ENCODE data around the gene MILR1. TPM values are rescaled to one million over a fixed set of nuclear protein-coding genes. Genes with fewer than 3 reads are reported as not detected.

Gene MILR1
- total RNA-seq, 1 experiment from 2014 or later, result 9.8 TPM

DNA sequence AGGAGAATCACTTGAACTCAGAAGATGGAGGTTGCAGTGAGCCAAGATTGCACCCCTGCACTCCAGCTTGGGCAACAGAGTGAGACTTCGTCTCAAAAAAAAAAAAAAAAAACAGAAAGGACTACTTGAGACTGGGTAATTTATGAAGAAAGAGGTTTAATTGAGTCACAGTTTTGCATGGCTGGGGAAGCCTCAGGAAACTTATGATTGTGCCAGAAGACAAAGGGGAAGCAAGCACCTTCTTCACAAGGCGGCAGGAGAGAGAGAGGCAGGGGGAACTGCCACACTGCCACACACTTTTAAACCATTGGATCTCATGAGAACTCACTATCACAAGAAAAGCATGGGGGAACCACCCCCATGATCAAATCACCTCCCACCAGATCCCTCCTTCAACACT lies 9.0 kb upstream of the MILR1 start:
- CTCF ChIA-PET, result interaction anchor here (1.0 kb wide), 1 partner anchor 20 kb away, joined by 5 read pairs; no protein-coding TSS in a partner anchor
- intact Hi-C loops (cut with micrococcal nuclease), result no loop called here
- Mint-ChIP-seq H3K4me3 (ENCODE audit: unreplicated experiment) (no peak overlapping the region), H3K36me3 (ENCODE audit: insufficient read depth, unreplicated experiment) (peaks cover 6% of the 10 kb centered on the region), H3K9me3 (ENCODE audit: unreplicated experiment) (peaks cover 5% of the 10 kb centered on the region), H3K27ac (ENCODE audit: low read depth, unreplicated experiment) (no peak overlapping the region), H3K4me1 (ENCODE audit: insufficient read depth, unreplicated experiment) (peaks cover 5% of the 10 kb centered on the region), H3K27me3 (ENCODE audit: insufficient read depth, unreplicated experiment) (no peaks in the 10 kb centered on the region)
- POLR2A ChIA-PET, result no interaction called here
- no TSS peak for BruUV-seq (replicated peaks)
- TF ChIP-seq, protein P1, sequence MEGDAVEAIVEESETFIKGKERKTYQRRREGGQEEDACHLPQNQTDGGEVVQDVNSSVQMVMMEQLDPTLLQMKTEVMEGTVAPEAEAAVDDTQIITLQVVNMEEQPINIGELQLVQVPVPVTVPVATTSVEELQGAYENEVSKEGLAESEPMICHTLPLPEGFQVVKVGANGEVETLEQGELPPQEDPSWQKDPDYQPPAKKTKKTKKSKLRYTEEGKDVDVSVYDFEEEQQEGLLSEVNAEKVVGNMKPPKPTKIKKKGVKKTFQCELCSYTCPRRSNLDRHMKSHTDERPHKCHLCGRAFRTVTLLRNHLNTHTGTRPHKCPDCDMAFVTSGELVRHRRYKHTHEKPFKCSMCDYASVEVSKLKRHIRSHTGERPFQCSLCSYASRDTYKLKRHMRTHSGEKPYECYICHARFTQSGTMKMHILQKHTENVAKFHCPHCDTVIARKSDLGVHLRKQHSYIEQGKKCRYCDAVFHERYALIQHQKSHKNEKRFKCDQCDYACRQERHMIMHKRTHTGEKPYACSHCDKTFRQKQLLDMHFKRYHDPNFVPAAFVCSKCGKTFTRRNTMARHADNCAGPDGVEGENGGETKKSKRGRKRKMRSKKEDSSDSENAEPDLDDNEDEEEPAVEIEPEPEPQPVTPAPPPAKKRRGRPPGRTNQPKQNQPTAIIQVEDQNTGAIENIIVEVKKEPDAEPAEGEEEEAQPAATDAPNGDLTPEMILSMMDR (IDR thresholded peaks at IDR 0.05; ENCODE audit: unreplicated experiment), result no peak
- no peak for DNase-seq (ENCODE audit: unreplicated experiment)

DNA sequence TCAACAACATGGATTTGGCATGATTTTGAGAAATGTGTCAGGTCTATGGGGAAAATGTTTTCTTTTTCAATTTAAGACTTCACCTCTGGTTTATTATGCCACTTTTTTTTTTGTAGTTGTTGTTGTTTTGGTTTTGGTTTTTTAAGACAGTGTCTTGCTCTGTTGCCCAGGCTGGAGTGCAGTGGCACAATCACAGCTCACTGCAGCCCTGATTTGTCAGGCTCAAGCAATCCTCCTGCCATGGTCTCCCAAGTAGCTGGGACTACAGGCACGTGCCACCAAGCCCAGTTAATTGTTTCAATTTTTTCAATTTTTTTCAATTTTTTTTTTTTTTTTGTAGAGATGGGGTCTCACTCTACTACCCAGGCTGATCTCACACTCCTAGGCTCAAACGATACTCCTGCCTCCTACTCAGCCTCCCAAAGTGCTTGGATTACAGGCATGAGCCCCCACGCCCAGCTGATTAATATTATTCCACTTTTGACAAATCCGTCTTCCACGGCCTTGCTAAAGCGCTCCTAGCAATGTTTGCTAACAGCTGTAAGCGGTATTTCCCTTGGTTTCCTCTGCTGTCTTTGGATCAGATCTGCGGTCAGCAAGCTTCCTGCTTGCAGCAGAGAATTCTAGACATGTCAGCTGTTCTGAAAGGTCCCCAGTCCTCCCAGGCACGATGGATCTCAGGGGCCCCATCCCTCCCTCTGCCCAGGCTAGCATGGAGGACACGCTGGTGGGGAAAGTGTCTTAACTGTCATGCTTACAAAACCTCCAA lies 7.0 kb upstream of the MILR1 start:
- peaks cover 5% of the 10 kb centered on the region for H3K4me1 Mint-ChIP-seq (ENCODE audit: insufficient read depth, unreplicated experiment)
- no TSS peak for BruUV-seq (replicated peaks)
- no peak for DNase-seq (ENCODE audit: unreplicated experiment)
- TF ChIP-seq, protein P1 (IDR thresholded peaks at IDR 0.05; ENCODE audit: unreplicated experiment), result no peak
- ChIA-PET CTCF (interaction anchor here (0.6 to 1.1 kb wide), 4 partner anchors 17 to 581 kb away, joined by 3 to 6 read pairs (median 4); no protein-coding TSS in a partner anchor), POLR2A (no interaction called here)
- intact Hi-C loops (cut with micrococcal nuclease), result no loop called here
- H3K9me3 Mint-ChIP-seq (ENCODE audit: unreplicated experiment), result peaks cover 3% of the 10 kb centered on the region
- no peaks in the 10 kb centered on the region for H3K27me3 Mint-ChIP-seq (ENCODE audit: insufficient read depth, unreplicated experiment)
- H3K27ac Mint-ChIP-seq (ENCODE audit: low read depth, unreplicated experiment), result no peak overlapping the region
- no peak overlapping the region for H3K4me3 Mint-ChIP-seq (ENCODE audit: unreplicated experiment)
- peaks cover 6% of the 10 kb centered on the region for H3K36me3 Mint-ChIP-seq (ENCODE audit: insufficient read depth, unreplicated experiment)

DNA sequence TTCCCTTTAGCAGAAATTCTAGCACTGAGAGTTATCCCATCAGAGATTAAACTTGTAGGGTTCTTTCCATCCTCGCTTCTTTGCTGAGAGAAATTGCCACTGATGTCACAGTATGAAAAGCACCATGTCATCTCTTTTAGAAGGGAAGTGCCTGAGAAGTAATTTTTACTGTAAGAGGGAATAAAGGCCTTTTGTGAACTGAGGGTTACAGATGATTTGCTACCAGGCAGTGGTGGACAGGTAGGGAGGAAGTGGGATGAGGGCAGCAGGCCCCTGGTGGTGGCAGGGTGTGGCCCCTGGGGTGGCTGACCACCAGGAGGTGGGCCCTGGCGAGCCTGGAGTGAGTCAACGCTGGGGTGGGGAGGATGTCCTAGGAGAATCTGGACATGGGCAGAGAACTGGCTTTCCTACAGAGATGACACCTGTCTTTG lies 6.4 kb upstream of the MILR1 start:
- no peak for DNase-seq (ENCODE audit: unreplicated experiment)
- Mint-ChIP-seq H3K4me1 (ENCODE audit: insufficient read depth, unreplicated experiment) (peaks cover 5% of the 10 kb centered on the region), H3K36me3 (ENCODE audit: insufficient read depth, unreplicated experiment) (peaks cover 6% of the 10 kb centered on the region), H3K27me3 (ENCODE audit: insufficient read depth, unreplicated experiment) (no peaks in the 10 kb centered on the region), H3K27ac (ENCODE audit: low read depth, unreplicated experiment) (no peak overlapping the region), H3K9me3 (ENCODE audit: unreplicated experiment) (no peaks in the 10 kb centered on the region), H3K4me3 (ENCODE audit: unreplicated experiment) (no peak overlapping the region)
- POLR2A ChIA-PET, result no interaction called here
- TF ChIP-seq, protein P1 (IDR thresholded peaks at IDR 0.05; ENCODE audit: unreplicated experiment), result no peak
- CTCF ChIA-PET, result interaction anchor here (0.9 to 1.9 kb wide), 3 partner anchors 18 to 582 kb away, joined by 3 to 6 read pairs (median 6); no protein-coding TSS in a partner anchor
- intact Hi-C loops (cut with micrococcal nuclease), result no loop called here
- no TSS peak for BruUV-seq (replicated peaks)

DNA sequence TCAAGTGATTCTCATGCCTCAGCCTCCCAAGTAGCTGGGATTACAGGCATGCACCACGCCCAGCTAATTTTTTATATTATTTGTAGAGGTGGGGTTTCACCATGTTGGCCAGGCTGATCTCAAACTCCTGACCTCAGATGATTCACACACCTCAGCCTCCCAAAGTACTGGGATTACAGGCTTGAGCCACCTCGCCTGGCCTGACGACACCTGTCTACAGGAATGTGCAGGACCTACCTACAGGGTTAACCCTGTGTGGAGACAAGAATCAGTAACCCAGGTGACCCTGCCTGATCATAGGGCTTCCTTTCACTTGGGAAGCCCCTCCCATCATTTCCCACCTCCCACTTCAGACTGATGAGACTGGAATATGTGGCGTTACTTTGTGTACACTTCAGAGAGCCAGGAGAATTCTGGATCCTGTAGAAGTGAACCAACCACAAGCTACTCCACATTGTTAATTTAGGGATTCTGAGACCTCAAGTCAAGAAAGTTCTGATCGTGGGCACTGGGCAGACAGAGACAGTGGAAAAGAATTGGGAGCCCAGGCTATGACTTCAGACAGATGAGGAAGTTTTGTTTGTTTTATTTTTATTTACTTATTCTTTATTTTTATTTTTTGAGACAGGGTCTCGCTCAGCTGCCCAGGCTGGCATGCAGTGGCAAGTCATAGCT lies 5.7 kb upstream of the MILR1 start:
- CTCF ChIA-PET, result interaction anchor here (0.6 to 1.9 kb wide), 3 partner anchors 13 to 85 kb away, joined by 3 to 6 read pairs (median 3); no protein-coding TSS in a partner anchor
- no peak overlapping the region for H3K4me3 Mint-ChIP-seq (ENCODE audit: unreplicated experiment)
- POLR2A ChIA-PET, result no interaction called here
- H3K27ac Mint-ChIP-seq (ENCODE audit: low read depth, unreplicated experiment), result peak overlapping the region; percentile 70
- H3K27me3 Mint-ChIP-seq (ENCODE audit: insufficient read depth, unreplicated experiment), result no peaks in the 10 kb centered on the region
- intact Hi-C loops (cut with micrococcal nuclease), result no loop called here
- H3K36me3 Mint-ChIP-seq (ENCODE audit: insufficient read depth, unreplicated experiment), result peaks cover 6% of the 10 kb centered on the region
- BruUV-seq (replicated peaks), result no TSS peak
- peaks cover 5% of the 10 kb centered on the region for H3K4me1 Mint-ChIP-seq (ENCODE audit: insufficient read depth, unreplicated experiment)
- TF ChIP-seq, protein P1 (IDR thresholded peaks at IDR 0.05; ENCODE audit: unreplicated experiment), result no peak
- DNase-seq (ENCODE audit: unreplicated experiment), result peak; percentile 24
- H3K9me3 Mint-ChIP-seq (ENCODE audit: unreplicated experiment), result no peaks in the 10 kb centered on the region
